Glomerular visceral epithelial cell (primary cell): ENCODE results near the gene RRAGC.
A peak's percentile ranks its signal among the peaks of the same experiment; 100 is the strongest.

Source experiments
- DNase-seq: peaks from one replicate; pipeline ENCODE4 v3.0.0-alpha.2; 2016; ENCODE audit errors: extremely low spot score

The RRAGC gene

DNA sequence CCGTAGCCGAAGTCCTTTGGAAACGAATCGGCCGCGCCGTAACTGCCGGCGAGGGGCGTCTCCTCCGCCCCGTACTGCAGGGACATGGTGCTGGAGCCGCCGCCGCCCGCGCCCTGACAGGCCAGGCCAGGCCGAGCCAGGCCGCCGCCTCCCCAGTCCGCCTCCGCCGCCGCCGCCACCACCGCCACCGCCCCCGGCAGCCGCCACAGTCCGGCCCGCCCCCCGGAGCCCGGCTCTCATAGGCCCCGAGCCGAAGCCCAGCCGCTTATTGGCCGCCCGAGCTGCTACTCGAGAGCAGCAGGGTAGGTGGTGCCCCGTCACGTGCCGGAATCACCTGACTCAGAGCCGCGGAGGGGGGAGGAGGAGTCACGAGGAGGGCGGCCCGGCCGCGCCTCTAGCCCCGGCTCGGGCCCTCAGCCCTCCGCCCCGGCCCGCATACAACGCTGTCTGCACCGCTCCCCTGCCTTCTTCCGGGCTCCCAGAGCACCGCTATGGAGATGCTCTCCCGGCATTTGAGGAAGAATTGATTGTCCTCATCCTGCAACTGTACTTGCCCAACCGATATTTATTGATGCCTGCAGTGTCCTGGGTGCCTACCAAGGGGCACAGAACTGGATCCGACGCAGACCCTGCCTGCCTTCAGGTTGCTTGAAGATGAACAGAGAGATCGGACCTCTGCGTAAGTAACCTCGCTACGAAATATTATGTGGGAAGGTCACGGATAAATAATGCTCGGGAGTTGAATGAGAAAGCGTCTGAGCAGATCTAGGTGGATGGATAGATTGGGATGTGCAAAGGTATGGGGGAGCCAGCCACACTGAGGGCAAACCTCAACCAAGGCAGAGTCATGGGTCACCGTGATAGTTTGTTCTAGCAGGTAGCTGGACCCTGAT is at the start of gene RRAGC:
TSS of gene RRAGC (minus strand) at position 212 of the 893 bp plus-strand sequence. CDS start at position 86, 126 bp downstream.
- peak; percentile 99 for DNase-seq

GRCh38 chr1:38908821-38909220 is 49.2 kb upstream of the RRAGC start:
- no peak for DNase-seq

DNA sequence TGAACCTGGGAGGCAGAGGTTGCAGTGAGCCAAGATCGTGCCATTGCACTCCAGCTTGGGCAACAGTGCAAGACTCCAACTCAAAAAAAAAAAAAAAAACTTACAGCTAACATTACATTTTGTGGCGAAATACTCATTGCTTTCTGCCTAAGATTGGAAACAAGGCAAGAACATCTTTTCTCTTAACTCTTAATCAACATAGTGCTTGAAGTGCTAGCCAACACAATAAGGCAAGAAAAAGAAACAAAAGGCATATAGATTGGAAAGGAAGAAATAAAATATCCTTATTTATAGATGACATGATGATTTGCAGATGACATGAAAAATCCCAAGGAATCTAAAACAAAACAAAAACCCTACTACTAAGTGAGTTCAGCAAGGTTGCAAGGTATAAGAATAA is 46.4 kb upstream of the RRAGC start:
- no peak for DNase-seq

DNA sequence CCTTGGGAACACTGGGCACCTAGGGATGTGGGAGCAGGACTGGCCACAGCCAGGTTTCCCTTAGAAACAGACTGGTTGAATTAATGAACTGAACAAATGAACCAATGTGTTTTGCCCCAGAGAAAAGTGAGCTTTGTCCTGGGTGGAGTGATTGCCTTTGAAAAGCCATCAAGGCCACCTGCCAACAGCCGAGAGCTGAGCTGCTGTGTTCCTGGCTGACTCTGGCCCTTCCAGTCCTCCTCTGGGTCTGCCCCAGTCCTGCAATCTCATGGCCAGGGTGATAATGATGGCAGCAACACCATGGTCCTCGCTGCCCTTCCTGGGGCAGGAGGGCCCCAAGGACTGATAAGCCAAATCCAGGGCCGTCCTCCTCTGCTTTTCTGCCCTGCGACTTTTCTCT is 40.0 kb upstream of the RRAGC start:
- DNase-seq, result no peak

GRCh38 chr1:38898653-38899230 is 39.2 kb upstream of the RRAGC start:
- DNase-seq, result peak; percentile 12

DNA sequence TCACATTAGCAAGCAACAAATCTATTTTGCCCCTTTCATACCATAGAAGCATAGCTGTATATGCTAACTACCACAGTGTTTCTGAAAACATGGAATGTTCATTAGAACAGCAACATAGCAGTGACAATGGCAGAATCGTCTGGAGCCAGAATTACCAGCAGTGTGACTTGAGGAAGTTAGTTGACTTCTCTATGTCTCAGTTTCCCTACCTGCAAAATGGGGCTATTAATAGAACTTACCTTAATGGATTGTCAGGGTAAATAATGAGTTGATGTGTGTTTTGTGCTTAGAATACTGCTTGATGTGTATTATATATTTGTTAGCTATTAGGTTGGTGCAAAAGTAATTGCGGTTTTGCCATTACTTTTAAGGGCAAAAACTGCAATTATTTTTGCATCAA is 36.6 kb upstream of the RRAGC start:
- DNase-seq, result no peak

GRCh38 chr1:38892976-38893375 is 33.4 kb upstream of the RRAGC start:
- no peak for DNase-seq

DNA sequence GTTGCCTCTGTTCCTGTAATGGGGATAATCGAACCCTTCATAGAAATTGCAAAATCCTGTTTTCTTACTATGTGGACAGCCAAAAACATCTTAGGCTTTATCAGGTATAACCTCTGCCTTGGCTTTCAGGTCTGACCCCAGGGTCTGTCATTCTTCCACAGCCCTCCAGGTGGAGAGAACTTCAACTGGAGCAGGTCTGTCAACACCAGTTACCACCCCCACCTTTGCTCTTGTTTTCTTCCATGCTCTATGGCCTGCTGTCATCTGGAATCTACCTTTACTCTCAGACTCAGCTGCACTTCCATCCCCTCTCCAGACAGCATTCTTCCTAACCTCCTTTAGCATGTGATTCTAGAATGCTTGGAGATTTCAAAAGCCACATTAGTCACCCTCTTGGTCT is 32.2 kb upstream of the RRAGC start:
- peak; percentile 4 for DNase-seq

- DNase-seq, result no peak
Measured at GRCh38 chr1:38889589-38889988, 30.0 kb upstream of the RRAGC start.

DNA sequence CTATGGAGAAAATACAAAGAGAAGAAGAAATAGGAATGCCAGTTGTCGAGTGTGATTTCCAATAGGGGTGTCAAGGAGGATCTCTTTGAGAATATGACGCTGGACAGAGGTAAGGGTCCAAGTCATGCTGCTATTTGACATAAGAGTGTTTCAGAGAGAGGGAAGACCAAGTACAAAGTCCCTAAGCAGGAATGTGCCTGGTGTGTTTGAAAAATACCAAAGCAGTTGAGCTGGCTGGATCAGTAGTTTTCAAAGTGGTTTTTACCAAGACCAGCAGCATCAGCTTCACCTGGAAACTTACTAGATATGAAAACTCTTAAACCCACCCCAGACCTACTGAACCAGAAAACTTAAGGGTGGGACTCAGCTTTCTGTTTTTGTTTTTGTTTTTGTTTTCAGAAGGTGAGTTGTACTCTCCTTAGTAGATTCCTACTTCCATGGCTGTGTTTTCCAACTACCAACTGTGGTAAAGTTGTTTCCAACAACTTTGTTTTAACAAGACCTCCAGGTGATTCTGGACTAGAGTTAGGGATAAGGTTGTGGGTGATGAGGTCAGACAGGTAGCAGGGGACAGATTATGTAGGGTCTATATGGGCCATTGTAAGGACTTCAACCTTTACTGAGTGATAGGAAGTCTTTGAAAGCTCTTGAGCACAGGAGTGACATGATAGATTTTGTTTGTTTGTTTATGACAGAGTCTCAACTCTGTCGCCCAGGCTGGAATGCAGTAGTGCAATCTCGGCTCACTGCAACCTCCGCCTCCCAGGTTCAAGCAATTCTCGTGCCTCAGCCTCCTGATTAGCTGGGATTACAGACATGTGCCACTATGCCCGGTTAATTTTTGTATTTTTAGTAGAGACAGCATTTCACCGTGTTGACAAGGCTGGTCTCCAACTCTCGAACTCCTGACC is 29.1 kb upstream of the RRAGC start:
- DNase-seq, result no peak

- no peak for DNase-seq
Measured at GRCh38 chr1:38885092-38885491, 25.5 kb upstream of the RRAGC start.

DNA sequence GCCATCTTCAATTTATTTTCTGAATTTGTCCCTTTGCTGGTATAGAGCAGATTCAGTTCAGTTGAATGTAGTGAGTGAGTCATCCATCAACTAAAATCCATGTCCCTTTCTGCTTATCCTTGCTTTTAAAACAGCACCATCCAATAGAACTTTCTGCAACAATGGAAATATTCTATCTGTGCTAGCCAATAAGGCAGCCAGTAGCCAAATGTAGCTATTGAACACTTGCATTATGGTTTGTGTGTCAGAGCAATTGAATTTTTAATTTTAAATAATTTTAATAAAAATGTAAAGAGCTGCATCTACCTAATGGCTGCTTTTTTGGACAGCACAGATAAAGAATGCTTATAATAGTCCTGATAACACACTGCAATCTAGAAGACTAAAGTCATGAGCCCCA is 21.9 kb upstream of the RRAGC start, which contains the start of gene GJA9:
TSS of gene GJA9 (minus strand) at position 101 of the 400 bp plus-strand sequence. CDS start 5,489 bp downstream, outside the sequence.
- DNase-seq, result no peak

DNA sequence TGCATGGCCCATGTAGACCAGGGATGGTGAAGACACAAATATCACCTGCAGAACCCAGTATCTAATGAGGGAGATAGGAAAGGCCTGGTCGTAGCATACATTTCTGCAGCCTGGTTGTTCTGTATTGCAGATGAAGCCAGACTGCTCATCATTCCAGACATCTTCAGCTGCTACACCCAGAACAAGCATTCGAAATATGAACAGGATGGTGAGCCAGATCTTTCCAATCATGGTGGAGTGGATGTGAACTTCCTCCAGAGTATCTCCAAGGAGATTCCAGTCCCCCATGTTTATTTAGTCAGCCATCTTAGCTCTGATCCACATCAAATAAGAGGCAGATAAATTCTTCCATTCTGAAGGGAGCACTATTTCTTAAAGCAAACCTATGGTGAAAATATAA is 16.2 kb upstream of the RRAGC start:
- no peak for DNase-seq

DNA sequence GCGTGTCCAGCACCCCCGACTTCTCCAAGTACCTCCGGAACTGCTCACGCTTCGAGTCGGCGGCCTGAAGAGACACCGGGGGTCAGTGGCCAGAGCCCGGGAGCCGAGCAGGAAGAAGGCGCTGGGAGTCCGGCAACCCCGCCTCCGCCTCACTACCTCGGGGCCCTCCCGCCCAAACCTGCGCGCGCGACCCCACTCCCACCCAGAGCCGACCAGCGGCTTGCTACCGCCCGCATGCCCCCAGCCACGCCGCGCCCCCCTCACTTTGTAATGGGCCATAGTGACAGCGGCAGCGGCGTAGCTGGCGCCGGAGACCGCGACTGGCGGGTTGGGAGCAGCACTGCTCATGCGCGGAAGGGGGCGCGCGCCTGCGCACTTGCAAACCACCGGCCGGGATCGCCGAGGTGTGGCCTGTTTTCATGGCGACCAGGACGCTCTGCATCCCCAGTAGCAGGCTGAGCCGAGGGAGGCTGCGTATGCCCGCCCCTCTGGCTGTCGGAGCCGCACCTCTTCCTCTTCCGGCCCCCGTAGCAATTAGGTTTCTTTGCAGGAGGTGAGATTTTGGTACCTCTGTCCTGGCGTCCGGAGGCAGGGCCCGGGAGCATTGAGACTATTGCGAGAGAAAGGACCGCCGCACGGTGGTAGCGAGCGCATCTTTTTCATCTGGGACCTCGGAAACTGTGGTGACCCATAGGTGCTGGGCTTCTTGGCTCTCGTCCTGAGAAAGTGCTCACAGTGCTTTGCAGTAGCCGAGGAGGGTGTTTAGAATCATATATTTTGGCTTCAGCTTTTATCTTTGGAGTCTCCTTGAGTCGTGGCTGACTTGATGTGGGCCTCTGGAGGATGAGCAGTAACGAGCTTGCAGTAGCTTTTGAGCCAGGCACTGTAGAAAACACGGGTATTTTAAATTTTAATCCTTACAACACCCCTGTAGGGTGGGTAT is 13.7 kb upstream of the RRAGC start, which contains the start of gene MYCBP:
TSS of gene MYCBP (minus strand) at position 322 of the 943 bp plus-strand sequence. CDS start at position 279, 43 bp downstream.
- DNase-seq, result peak; percentile 97

- peak; percentile 5 for DNase-seq
Measured at GRCh38 chr1:38872401-38873026, 12.9 kb upstream of the RRAGC start.

- DNase-seq, result no peak
Measured at GRCh38 chr1:38870996-38871395, 11.4 kb upstream of the RRAGC start.

- no peak for DNase-seq
Measured at GRCh38 chr1:38867208-38867607, 7.6 kb upstream of the RRAGC start.

- DNase-seq, result no peak
Measured at GRCh38 chr1:38865112-38865715, 5.6 kb upstream of the RRAGC start.

- DNase-seq, result peak; percentile 5
Measured at GRCh38 chr1:38860454-38860795, 853 bp upstream of the RRAGC start.
